Ishikawa (cell line): ENCODE measurements around the gene ACCS.

Experiments
- CEBPB ChIP-seq: IDR thresholded peaks from 2 replicates; pipeline ENCODE4 v1.6.1; 2012
- CREB1 ChIP-seq: IDR thresholded peaks from 2 replicates; pipeline ENCODE4 v1.6.1; 2012; ENCODE audit warnings: low read depth
- EGR1 ChIP-seq: IDR thresholded peaks from 2 replicates; pipeline ENCODE4 v1.6.1; 2012
- EP300 ChIP-seq: IDR thresholded peaks from 2 replicates; pipeline ENCODE4 v1.6.1; 2012; ENCODE audit warnings: borderline replicate concordance
- FOXM1 ChIP-seq: IDR thresholded peaks from 2 replicates; pipeline ENCODE4 v1.6.1; 2012; ENCODE audit warnings: low read depth, borderline replicate concordance
- RAD21 ChIP-seq: IDR thresholded peaks from 2 replicates; pipeline ENCODE4 v1.6.1; 2012; ENCODE audit warnings: low read depth
- TAF1 ChIP-seq: IDR thresholded peaks from 2 replicates; pipeline ENCODE4 v1.6.1; 2012; ENCODE audit warnings: low read depth, mild to moderate bottlenecking
- TCF12 ChIP-seq: IDR thresholded peaks from 2 replicates; pipeline ENCODE4 v1.6.1; 2012; ENCODE audit warnings: low read depth
- TEAD4 ChIP-seq: IDR thresholded peaks from 2 replicates; pipeline ENCODE4 v1.6.1; 2012
- YY1 ChIP-seq: IDR thresholded peaks from 2 replicates; pipeline ENCODE4 v1.6.1; 2012; ENCODE audit warnings: low read depth
- TF ChIP-seq, protein P1 (sequence below): IDR thresholded peaks from 2 replicates; pipeline ENCODE4 v1.6.1; 2012
- TF ChIP-seq, protein P2 (sequence below): IDR thresholded peaks from 2 replicates; pipeline ENCODE4 v1.6.1; 2012
- TF ChIP-seq, protein P3 (sequence below): IDR thresholded peaks from 2 replicates; pipeline ENCODE4 v1.6.1; 2012; ENCODE audit warnings: low read depth, mild to moderate bottlenecking

DNA sequence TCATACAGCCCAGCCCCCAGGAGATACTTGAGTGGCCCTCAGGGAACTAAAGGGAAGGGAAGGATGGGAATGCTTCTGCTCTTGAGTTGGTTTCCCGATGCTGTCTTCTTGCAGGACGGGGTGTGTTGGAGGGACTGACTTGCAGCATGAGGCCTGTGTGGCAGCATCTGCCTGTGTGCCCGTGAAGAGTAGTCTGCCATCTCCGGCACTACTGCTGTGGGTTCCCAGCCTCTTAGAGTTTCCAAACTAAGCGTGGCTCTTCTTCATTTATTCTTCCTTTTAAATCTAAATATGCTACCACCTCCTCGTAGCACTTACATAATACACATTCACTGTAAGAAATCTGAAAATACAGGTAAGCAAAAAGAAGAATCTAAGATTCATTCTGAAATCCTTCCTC, 42.2 kb downstream of the ACCS start:
- TF ChIP-seq EGR1 (no peak), CEBPB (no peak), FOXM1 (no peak), EP300 (no peak), TEAD4 (no peak), RAD21 (no peak), CREB1 (no peak), YY1 (no peak), TAF1 (no peak), TCF12 (no peak)
- TF ChIP-seq, protein P1, sequence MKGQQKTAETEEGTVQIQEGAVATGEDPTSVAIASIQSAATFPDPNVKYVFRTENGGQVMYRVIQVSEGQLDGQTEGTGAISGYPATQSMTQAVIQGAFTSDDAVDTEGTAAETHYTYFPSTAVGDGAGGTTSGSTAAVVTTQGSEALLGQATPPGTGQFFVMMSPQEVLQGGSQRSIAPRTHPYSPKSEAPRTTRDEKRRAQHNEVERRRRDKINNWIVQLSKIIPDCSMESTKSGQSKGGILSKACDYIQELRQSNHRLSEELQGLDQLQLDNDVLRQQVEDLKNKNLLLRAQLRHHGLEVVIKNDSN: no peak
- TF ChIP-seq, protein P2, sequence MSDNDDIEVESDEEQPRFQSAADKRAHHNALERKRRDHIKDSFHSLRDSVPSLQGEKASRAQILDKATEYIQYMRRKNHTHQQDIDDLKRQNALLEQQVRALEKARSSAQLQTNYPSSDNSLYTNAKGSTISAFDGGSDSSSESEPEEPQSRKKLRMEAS: no peak
- TF ChIP-seq, protein P3, sequence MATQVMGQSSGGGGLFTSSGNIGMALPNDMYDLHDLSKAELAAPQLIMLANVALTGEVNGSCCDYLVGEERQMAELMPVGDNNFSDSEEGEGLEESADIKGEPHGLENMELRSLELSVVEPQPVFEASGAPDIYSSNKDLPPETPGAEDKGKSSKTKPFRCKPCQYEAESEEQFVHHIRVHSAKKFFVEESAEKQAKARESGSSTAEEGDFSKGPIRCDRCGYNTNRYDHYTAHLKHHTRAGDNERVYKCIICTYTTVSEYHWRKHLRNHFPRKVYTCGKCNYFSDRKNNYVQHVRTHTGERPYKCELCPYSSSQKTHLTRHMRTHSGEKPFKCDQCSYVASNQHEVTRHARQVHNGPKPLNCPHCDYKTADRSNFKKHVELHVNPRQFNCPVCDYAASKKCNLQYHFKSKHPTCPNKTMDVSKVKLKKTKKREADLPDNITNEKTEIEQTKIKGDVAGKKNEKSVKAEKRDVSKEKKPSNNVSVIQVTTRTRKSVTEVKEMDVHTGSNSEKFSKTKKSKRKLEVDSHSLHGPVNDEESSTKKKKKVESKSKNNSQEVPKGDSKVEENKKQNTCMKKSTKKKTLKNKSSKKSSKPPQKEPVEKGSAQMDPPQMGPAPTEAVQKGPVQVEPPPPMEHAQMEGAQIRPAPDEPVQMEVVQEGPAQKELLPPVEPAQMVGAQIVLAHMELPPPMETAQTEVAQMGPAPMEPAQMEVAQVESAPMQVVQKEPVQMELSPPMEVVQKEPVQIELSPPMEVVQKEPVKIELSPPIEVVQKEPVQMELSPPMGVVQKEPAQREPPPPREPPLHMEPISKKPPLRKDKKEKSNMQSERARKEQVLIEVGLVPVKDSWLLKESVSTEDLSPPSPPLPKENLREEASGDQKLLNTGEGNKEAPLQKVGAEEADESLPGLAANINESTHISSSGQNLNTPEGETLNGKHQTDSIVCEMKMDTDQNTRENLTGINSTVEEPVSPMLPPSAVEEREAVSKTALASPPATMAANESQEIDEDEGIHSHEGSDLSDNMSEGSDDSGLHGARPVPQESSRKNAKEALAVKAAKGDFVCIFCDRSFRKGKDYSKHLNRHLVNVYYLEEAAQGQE: no peak
